ENCODE results near the gene SLC36A1.

Gene SLC36A1

GRCh38 chr5:151451626-151452520 lies 4.5 kb downstream of the SLC36A1 start:
- DNase-seq (ENCODE audit: low read depth in 2 of 2, low spot score in 1 of 2): no peak

GRCh38 chr5:151454166-151454565 lies 6.8 kb downstream of the SLC36A1 start:
- DNase-seq (ENCODE audit: low read depth in 2 of 2, low spot score in 1 of 2): no peak

DNA sequence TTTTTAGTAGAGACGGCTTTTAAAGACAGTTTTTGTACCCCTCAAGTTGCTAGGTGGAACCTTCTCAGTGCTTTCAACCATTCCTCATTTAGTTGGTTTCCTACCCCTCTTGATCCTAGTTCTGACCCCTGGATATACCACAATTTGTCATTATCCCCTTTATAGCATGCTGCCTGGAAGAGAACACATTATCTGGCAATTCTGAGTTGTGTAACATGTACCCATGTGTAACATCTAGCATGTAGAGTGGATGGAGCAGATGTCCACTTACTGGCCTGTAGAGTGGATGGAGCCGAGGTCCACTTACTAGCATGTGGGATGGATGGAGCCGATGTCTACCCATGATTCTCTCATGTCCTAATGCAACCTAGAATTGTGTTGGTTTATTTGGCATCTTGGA lies 7.5 kb downstream of the SLC36A1 start:
- no peak for DNase-seq (ENCODE audit: low read depth in 2 of 2, low spot score in 1 of 2)

- no peak for DNase-seq (ENCODE audit: low read depth in 2 of 2, low spot score in 1 of 2)
Measured at GRCh38 chr5:151456321-151456940, 9.0 kb downstream of the SLC36A1 start.

DNA sequence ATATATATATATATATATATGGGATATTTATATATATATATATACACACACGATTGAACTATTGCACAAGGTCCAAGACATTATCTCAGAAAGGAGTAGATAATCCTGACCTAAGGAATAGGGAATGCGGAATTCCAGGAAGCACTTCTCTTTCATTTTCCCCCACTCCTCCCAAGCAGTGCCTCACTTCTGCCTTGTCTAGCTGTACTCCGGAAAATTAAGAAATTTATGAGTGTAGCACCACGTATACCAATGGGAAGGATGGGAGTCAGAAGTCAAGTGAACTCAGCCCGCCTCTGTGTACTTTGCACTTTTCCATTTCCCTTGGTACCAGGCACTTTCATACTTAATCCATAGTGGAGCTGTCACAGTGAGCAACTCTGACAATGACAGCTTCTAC lies 10.9 kb downstream of the SLC36A1 start:
- no peak for DNase-seq (ENCODE audit: low read depth in 2 of 2, low spot score in 1 of 2)

DNA sequence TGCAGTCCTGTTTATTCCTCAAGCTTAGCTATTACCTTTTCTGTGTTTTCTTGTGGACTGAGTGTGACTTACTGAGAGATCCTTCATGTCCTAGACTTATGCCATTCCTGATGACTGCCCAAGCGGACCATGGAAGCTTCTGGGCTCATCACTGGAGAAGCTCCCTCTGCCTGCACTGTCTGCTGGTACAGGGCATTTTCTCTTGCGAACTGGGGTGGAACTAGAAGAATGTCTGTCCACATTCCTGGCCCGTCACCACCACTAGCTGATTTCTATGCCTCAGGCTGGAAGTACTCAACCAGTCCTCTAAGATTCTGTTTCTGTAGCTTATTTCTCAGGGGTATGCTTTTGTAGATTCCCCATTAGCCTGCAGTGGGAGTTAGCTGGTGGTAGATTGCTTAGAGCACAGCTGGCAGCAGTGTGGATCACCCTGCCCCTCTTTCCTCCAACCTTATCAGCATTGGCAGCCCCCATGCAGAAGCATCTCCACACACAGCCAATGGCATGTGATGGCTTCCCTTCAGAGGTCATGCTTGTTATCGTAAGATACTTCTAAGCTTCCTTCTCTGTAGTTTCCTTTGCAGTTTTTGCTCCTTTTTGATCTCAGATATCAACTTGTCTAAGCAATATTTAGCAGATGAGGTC lies 12.4 kb downstream of the SLC36A1 start:
- no peak for DNase-seq (ENCODE audit: low read depth in 2 of 2, low spot score in 1 of 2)

GRCh38 chr5:151461312-151461711 lies 13.9 kb downstream of the SLC36A1 start:
- DNase-seq (ENCODE audit: low read depth in 2 of 2, low spot score in 1 of 2): no peak

GRCh38 chr5:151463137-151464029 lies 16.0 kb downstream of the SLC36A1 start:
- no peak for DNase-seq (ENCODE audit: low read depth in 2 of 2, low spot score in 1 of 2)

DNA sequence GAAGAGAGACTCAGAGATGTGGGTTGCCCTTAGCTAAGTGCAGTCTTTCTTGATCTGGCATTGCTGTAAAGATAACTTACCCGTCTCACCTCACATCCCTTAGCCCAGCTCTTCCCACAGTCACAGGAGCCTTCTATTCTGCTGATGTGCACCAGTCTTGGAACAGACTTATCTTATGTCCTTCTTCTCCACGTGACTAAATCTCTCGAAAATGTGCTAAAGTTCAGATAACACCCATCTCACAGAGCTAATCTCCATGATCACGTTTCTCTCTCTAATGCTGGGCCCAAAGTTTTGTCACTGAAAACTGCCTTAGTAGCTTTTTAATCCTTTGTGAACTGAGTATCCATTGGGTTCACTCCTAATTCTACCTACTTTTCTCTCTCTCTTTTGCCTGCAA lies 16.7 kb downstream of the SLC36A1 start:
- DNase-seq (ENCODE audit: low read depth in 2 of 2, low spot score in 1 of 2): no peak

DNA sequence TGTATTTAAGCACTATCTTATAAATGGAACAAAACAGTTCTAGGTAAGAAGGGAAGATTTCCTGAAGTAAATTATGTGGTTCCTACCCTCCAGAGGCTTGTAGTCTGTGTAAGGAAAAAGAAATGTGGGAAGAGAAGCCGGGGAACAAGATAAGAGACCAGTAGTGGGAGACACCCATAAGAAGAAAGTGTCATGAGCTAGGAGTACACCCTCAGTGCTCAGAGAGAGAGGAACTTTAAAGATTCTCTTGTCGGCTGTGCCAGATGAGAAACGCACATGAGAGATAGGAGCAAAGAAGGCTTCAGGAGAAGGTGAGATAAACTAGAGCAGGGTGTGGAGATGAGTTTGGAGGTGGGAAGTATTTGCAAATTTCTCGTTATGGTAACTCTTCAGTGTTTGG lies 18.1 kb downstream of the SLC36A1 start:
- no peak for DNase-seq (ENCODE audit: low read depth in 2 of 2, low spot score in 1 of 2)

- no peak for DNase-seq (ENCODE audit: low read depth in 2 of 2, low spot score in 1 of 2)
Measured at GRCh38 chr5:151467576-151467975, 20.2 kb downstream of the SLC36A1 start.

DNA sequence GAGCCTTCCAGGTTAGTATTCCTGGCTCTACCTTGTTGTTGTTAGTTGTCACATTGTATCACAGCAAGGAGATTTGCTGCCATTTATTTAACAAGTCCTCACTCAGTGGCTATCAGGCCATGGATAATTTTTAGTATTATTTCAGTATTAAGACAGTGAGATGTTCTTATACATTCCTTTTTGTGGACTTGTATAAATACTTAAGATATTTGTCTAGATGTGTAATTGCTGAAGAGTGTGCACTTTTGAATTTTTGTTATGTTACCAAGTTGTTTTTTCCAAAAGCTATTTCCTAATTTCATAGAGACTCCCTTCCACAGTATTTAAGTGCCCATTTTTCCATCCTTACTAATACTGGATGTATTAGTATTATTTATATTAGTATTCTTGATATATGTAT lies 22.0 kb downstream of the SLC36A1 start:
- no peak for DNase-seq (ENCODE audit: low read depth in 2 of 2, low spot score in 1 of 2)

GRCh38 chr5:151469992-151470391 lies 22.6 kb downstream of the SLC36A1 start:
- DNase-seq (ENCODE audit: low read depth in 2 of 2, low spot score in 1 of 2): no peak

DNA sequence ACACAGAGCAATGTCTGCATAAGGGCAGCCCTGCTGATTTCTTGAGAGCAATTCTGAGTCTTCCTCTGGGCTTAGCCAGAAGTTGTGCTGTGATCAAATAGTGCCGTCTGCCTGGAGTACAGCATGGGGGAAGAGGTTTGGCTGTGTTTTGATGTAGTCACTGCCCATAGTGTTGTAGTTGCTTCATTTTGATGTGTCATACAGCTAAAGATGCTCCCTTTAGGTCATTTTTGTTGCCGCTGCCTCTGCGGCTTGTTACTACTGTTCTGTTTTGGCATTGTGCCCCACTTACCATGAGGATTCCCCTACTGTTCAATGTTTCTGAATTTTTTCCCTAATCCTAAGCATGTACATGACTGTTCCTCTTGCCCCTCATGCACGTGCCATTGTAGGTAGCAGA lies 23.0 kb downstream of the SLC36A1 start:
- DNase-seq (ENCODE audit: low read depth in 2 of 2, low spot score in 1 of 2): no peak

- DNase-seq (ENCODE audit: low read depth in 2 of 2, low spot score in 1 of 2): no peak
Measured at GRCh38 chr5:151471276-151471675, 23.9 kb downstream of the SLC36A1 start.

GRCh38 chr5:151474799-151475198 lies 27.4 kb downstream of the SLC36A1 start:
- no peak for DNase-seq (ENCODE audit: low read depth in 2 of 2, low spot score in 1 of 2)

DNA sequence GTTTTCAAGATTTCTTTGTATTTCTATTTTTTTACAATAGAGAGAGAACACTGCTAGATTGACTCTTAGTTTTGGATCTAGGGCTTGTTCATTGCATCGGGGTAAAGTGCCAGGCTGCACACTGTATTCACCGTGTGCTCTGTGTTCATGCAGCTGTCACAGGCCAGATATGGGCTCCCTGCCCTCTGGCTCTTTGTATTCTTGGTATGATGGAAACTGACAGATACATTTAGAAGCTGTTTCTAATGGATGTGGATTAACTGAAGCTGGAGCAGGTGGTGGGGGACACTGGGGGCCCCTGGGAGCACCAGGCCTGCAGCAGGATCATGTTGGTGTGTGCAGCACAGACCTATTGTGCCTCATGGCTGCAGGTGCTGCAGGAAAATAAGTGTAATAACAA lies 28.0 kb downstream of the SLC36A1 start:
- DNase-seq (ENCODE audit: low read depth in 2 of 2, low spot score in 1 of 2): no peak

GRCh38 chr5:151476016-151476415 lies 28.6 kb downstream of the SLC36A1 start:
- no peak for DNase-seq (ENCODE audit: low read depth in 2 of 2, low spot score in 1 of 2)

GRCh38 chr5:151477101-151477500 lies 29.7 kb downstream of the SLC36A1 start:
- DNase-seq (ENCODE audit: low read depth in 2 of 2, low spot score in 1 of 2): no peak

DNA sequence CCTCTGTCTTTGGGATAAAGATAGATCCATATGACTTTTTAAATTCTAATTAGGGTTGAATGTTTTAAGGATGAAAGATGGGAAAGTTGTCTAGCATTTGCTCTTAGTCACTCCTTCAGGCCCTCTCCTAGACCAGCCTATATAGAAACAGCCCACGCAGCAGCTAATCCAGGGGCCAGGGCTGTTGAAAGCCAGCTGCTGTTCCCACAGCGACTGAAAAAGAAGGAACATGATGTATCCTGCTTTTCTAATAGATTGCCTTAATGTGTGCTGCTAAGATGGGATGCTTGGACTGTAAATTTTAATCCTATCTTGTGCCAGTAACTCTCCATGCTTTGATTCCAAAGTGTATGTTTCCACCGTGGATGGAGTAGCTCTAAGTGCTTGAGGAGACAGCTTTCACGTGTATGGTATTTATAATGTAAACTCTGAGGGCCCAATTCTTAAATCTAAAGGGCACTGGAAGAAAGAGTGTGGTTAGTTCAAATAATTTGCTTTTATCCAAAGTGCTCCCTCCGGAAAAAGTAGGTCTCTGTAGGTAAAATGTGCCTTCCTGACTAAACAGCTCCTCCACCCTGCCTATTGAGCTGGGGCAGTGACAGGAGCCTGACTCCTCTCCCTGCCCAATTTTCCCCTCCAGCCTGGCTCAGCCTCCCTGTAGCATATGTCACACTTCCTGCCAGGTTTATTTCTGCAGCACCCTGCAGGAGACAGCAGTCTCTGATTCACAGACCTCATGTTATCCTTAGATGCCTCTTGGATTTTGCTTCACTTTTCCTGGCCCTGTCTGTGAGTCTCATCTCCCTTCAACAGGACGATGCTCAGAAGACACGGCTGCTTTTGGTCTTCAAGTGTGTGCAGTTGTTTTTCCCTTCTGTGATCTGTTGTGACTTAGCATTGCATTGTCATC lies 33.2 kb downstream of the SLC36A1 start:
- no peak for DNase-seq (ENCODE audit: low read depth in 2 of 2, low spot score in 1 of 2)

All from stimulated activated CD8-positive, alpha-beta memory T cell treated with anti-CD3 and anti-CD28 coated beads, Interleukin-4, amount 100 ng/mL, for 4 hours (primary cell).